ENCODE measurements around the gene EVA1A.

EVA1A gene

GRCh38 chr2:75454241-75454620 is 106.5 kb downstream of the EVA1A start:
- Histone ChIP-seq H3K79me1 (replicated peaks; ENCODE audit: low read length, poor library complexity, severe bottlenecking) (no peaks in the 10 kb centered on the region), H2BK120ac (ENCODE audit: low read depth, low read length) (no peak overlapping the region), H2BK12ac (ENCODE audit: low read length in 2 of 2) (no peak overlapping the region), H3K4ac (ENCODE audit: low read depth in 1 of 2, low read length in 2 of 2) (no peak overlapping the region), H3K4me1 (ENCODE audit: control insufficient read depth, insufficient read depth, low read depth, low read length) (no peaks in the 10 kb centered on the region), H4K8ac (ENCODE audit: low read length) (no peak overlapping the region), H2BK5ac (ENCODE audit: low read depth, low read length, poor library complexity, severe bottlenecking) (no peak overlapping the region), H2AFZ (ENCODE audit: low read depth, low read length) (no peak overlapping the region), H3K9ac (ENCODE audit: low read length) (no peak overlapping the region), H3K14ac (ENCODE audit: low read length in 2 of 2) (no peak overlapping the region), H3K27ac (ENCODE audit: low read length, poor library complexity, severe bottlenecking) (no peak overlapping the region), H2AK5ac (ENCODE audit: low read length, severe bottlenecking) (no peak overlapping the region), H3K23ac (ENCODE audit: low read length in 2 of 2) (no peak overlapping the region), H3K18ac (ENCODE audit: low read depth in 1 of 2, low read length in 2 of 2) (no peak overlapping the region), H3K9me3 (ENCODE audit: control insufficient read depth, low read length) (peaks cover 13% of the 10 kb centered on the region), H2BK15ac (ENCODE audit: low read depth, poor library complexity, severe bottlenecking) (no peak overlapping the region), H4K91ac (ENCODE audit: low read length) (no peak overlapping the region), H3K27me3 (ENCODE audit: control insufficient read depth in 1 of 2, insufficient read depth in 1 of 2, low read length in 2 of 2) (peaks cover 0 to 13% of the 10 kb centered on the region in 2 experiments), H3K4me2 (ENCODE audit: low read length, poor library complexity, severe bottlenecking) (no peak overlapping the region), H3K4me3 (ENCODE audit: insufficient read depth in 1 of 2, low read depth in 1 of 2, low read length in 2 of 2) (no peak overlapping the region), H3K36me3 (ENCODE audit: control insufficient read depth in 1 of 2, insufficient read depth in 2 of 2, low read depth in 1 of 2, low read length in 2 of 2) (no peaks in the 10 kb centered on the region)
- no peak for DNase-seq
- 94% methylated on average over 2 of the region's 2 CpGs for WGBS

DNA sequence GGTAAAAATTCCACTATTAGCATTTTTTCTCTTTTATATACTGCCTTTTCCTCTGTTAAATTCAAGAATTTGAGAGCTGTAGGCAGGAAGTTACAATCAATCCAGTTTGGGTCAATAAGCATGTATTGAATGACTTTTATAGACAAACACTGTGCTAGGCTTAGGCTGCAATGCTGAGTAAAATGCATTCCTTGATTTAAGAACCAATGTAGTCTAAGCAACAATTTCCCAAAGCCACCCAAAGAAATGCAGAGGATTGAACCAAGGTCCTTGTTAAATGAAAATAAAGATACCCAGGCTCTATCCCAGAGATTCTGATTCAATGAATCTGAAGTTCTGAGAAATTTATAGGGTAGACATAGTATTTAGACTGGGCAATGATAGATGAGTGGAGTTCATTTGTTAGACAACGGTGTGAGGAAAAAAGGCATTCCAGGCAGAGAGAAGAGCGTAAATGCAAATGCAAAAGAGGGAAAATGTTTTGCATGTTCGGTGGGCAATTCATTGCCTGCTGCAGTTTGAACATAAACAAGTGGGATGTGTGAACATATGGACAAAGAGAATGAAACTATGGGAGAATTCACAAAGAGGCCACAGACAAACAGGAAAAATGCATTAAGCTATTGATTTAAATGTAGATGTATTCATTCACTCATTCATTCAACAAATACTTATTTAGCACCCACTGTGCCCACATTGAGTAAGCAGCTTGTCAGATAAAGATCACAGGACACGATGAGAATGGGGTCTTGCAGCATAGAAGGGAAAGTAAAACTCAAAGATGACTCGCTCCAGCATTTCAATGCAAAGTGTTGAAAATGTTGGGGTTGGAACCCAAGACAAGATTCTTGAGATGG is 107.1 kb downstream of the EVA1A start:
- Histone ChIP-seq H3K4me2 (ENCODE audit: low read length, poor library complexity, severe bottlenecking) (no peak overlapping the region), H3K27me3 (ENCODE audit: control insufficient read depth in 1 of 2, insufficient read depth in 1 of 2, low read length in 2 of 2) (peaks cover 0 to 13% of the 10 kb centered on the region in 2 experiments), H3K4me1 (ENCODE audit: control insufficient read depth, insufficient read depth, low read depth, low read length) (no peaks in the 10 kb centered on the region), H2BK5ac (ENCODE audit: low read depth, low read length, poor library complexity, severe bottlenecking) (no peak overlapping the region), H3K9me3 (ENCODE audit: control insufficient read depth, low read length) (peaks cover 19% of the 10 kb centered on the region), H3K4me3 (ENCODE audit: insufficient read depth in 1 of 2, low read depth in 1 of 2, low read length in 2 of 2) (no peak overlapping the region), H4K8ac (ENCODE audit: low read length) (no peak overlapping the region), H3K9ac (ENCODE audit: low read length) (no peak overlapping the region), H2AK5ac (ENCODE audit: low read length, severe bottlenecking) (no peak overlapping the region), H3K79me1 (replicated peaks; ENCODE audit: low read length, poor library complexity, severe bottlenecking) (no peaks in the 10 kb centered on the region), H2BK120ac (ENCODE audit: low read depth, low read length) (no peak overlapping the region), H2BK12ac (ENCODE audit: low read length in 2 of 2) (no peak overlapping the region), H3K18ac (ENCODE audit: low read depth in 1 of 2, low read length in 2 of 2) (no peak overlapping the region), H3K27ac (ENCODE audit: low read length, poor library complexity, severe bottlenecking) (no peak overlapping the region), H3K4ac (ENCODE audit: low read depth in 1 of 2, low read length in 2 of 2) (no peak overlapping the region), H3K14ac (ENCODE audit: low read length in 2 of 2) (no peak overlapping the region), H3K36me3 (ENCODE audit: control insufficient read depth in 1 of 2, insufficient read depth in 2 of 2, low read depth in 1 of 2, low read length in 2 of 2) (no peaks in the 10 kb centered on the region), H3K23ac (ENCODE audit: low read length in 2 of 2) (no peak overlapping the region), H2AFZ (ENCODE audit: low read depth, low read length) (no peak overlapping the region), H4K91ac (ENCODE audit: low read length) (no peak overlapping the region), H2BK15ac (ENCODE audit: low read depth, poor library complexity, severe bottlenecking) (no peak overlapping the region)
- WGBS = 89% methylated on average over 5 of the region's 5 CpGs
- DNase-seq = no peak

GRCh38 chr2:75450068-75450467 is 110.7 kb downstream of the EVA1A start:
- no peak overlapping the region for H2BK12ac ChIP-seq (ENCODE audit: low read length in 2 of 2)
- peaks cover 27% of the 10 kb centered on the region for H3K9me3 ChIP-seq (ENCODE audit: control insufficient read depth, low read length)
- H3K4me1 ChIP-seq (ENCODE audit: control insufficient read depth, insufficient read depth, low read depth, low read length) = no peaks in the 10 kb centered on the region
- no peak overlapping the region for H3K23ac ChIP-seq (ENCODE audit: low read length in 2 of 2)
- H2BK15ac ChIP-seq (ENCODE audit: low read depth, poor library complexity, severe bottlenecking) = no peak overlapping the region
- no peaks in the 10 kb centered on the region for H3K36me3 ChIP-seq (ENCODE audit: control insufficient read depth in 1 of 2, insufficient read depth in 2 of 2, low read depth in 1 of 2, low read length in 2 of 2)
- H3K27me3 ChIP-seq (ENCODE audit: control insufficient read depth in 1 of 2, insufficient read depth in 1 of 2, low read length in 2 of 2) = no peaks in the 10 kb centered on the region
- no peak overlapping the region for H2BK5ac ChIP-seq (ENCODE audit: low read depth, low read length, poor library complexity, severe bottlenecking)
- H3K4ac ChIP-seq (ENCODE audit: low read depth in 1 of 2, low read length in 2 of 2) = no peak overlapping the region
- H4K8ac ChIP-seq (ENCODE audit: low read length) = no peak overlapping the region
- H3K79me1 ChIP-seq (replicated peaks; ENCODE audit: low read length, poor library complexity, severe bottlenecking) = no peaks in the 10 kb centered on the region
- no peak overlapping the region for H4K91ac ChIP-seq (ENCODE audit: low read length)
- H2BK120ac ChIP-seq (ENCODE audit: low read depth, low read length) = no peak overlapping the region
- H3K4me3 ChIP-seq (ENCODE audit: insufficient read depth in 1 of 2, low read depth in 1 of 2, low read length in 2 of 2) = no peak overlapping the region
- H2AK5ac ChIP-seq (ENCODE audit: low read length, severe bottlenecking) = no peak overlapping the region
- no peak overlapping the region for H3K9ac ChIP-seq (ENCODE audit: low read length)
- H3K14ac ChIP-seq (ENCODE audit: low read length in 2 of 2) = no peak overlapping the region
- H3K18ac ChIP-seq (ENCODE audit: low read depth in 1 of 2, low read length in 2 of 2) = no peak overlapping the region
- no peak overlapping the region for H3K4me2 ChIP-seq (ENCODE audit: low read length, poor library complexity, severe bottlenecking)
- DNase-seq = no peak
- no peak overlapping the region for H2AFZ ChIP-seq (ENCODE audit: low read depth, low read length)
- no peak overlapping the region for H3K27ac ChIP-seq (ENCODE audit: low read length, poor library complexity, severe bottlenecking)
- 94% methylated on average over 1 of the region's 1 CpG for WGBS

GRCh38 chr2:75447176-75447575 is 113.6 kb downstream of the EVA1A start:
- Histone ChIP-seq H3K9me3 (ENCODE audit: control insufficient read depth, low read length) (peaks cover 26% of the 10 kb centered on the region), H3K4ac (ENCODE audit: low read depth in 1 of 2, low read length in 2 of 2) (no peak overlapping the region), H3K79me1 (replicated peaks; ENCODE audit: low read length, poor library complexity, severe bottlenecking) (no peaks in the 10 kb centered on the region), H2BK12ac (ENCODE audit: low read length in 2 of 2) (no peak overlapping the region), H3K23ac (ENCODE audit: low read length in 2 of 2) (no peak overlapping the region), H2AK5ac (ENCODE audit: low read length, severe bottlenecking) (no peak overlapping the region), H2BK120ac (ENCODE audit: low read depth, low read length) (no peak overlapping the region), H3K36me3 (ENCODE audit: control insufficient read depth in 1 of 2, insufficient read depth in 2 of 2, low read depth in 1 of 2, low read length in 2 of 2) (no peaks in the 10 kb centered on the region), H3K18ac (ENCODE audit: low read depth in 1 of 2, low read length in 2 of 2) (no peak overlapping the region), H4K8ac (ENCODE audit: low read length) (no peak overlapping the region), H2AFZ (ENCODE audit: low read depth, low read length) (no peak overlapping the region), H2BK15ac (ENCODE audit: low read depth, poor library complexity, severe bottlenecking) (no peak overlapping the region), H3K4me2 (ENCODE audit: low read length, poor library complexity, severe bottlenecking) (no peak overlapping the region), H3K4me3 (ENCODE audit: insufficient read depth in 1 of 2, low read depth in 1 of 2, low read length in 2 of 2) (no peak overlapping the region), H3K27ac (ENCODE audit: low read length, poor library complexity, severe bottlenecking) (no peak overlapping the region), H3K4me1 (ENCODE audit: control insufficient read depth, insufficient read depth, low read depth, low read length) (no peaks in the 10 kb centered on the region), H3K9ac (ENCODE audit: low read length) (no peak overlapping the region), H3K27me3 (ENCODE audit: control insufficient read depth in 1 of 2, insufficient read depth in 1 of 2, low read length in 2 of 2) (no peaks in the 10 kb centered on the region), H2BK5ac (ENCODE audit: low read depth, low read length, poor library complexity, severe bottlenecking) (no peak overlapping the region), H4K91ac (ENCODE audit: low read length) (no peak overlapping the region), H3K14ac (ENCODE audit: low read length in 2 of 2) (no peak overlapping the region)
- 98% methylated on average over 4 of the region's 5 CpGs for WGBS
- DNase-seq = no peak
